Hepatocyte (in vitro differentiated cells): ENCODE measurements around the gene CRABP2. TPM values are rescaled to one million over a fixed set of nuclear protein-coding genes. Genes with fewer than 3 reads are reported as not detected.

Experiments
- DNase-seq: peaks from one replicate; pipeline ENCODE4 v3.0.0-alpha.2; 2016; ENCODE audit warnings: low spot score
- H2AFZ ChIP-seq: fragments of 200-600 bp; sonication (generic); 2 replicates; pipeline ENCODE4 v1.6.0; 2016; ENCODE audit warnings: antibody characterized with exemption, mild to moderate bottlenecking
- H3K27ac ChIP-seq: fragments of 200-600 bp; sonication (generic); 2 replicates; pipeline ENCODE4 v1.5.1; 2016; ENCODE audit warnings: mild to moderate bottlenecking
- H3K27me3 ChIP-seq: fragments of 200-600 bp; sonication (generic); 2 replicates; pipeline ENCODE4 v1.6.1; 2016
- H3K36me3 ChIP-seq: fragments of 200-600 bp; sonication (generic); replicated peaks from 2 replicates; pipeline ENCODE4 v1.5.1; 2016; ENCODE audit warnings: low read depth; ENCODE audit not compliant: insufficient read depth
- H3K4me1 ChIP-seq: fragments of 200-600 bp; sonication (generic); 2 replicates; pipeline ENCODE4 v1.5.1; 2016; ENCODE audit warnings: mild to moderate bottlenecking, moderate library complexity; ENCODE audit not compliant: insufficient read depth
- H3K4me2 ChIP-seq: fragments of 200-600 bp; sonication (generic); 2 replicates; pipeline ENCODE4 v1.6.0; 2016
- H3K4me3 ChIP-seq: fragments of 200-600 bp; sonication (generic); 2 replicates; pipeline ENCODE4 v1.5.1; 2016; ENCODE audit warnings: mild to moderate bottlenecking
- H3K79me2 ChIP-seq: fragments of 200-600 bp; sonication (generic); 2 replicates; pipeline ENCODE4 v1.6.0; 2017; ENCODE audit warnings: mild to moderate bottlenecking
- H3K9me2 ChIP-seq: fragments of 200-600 bp; sonication (generic); replicated peaks from 2 replicates; pipeline ENCODE4 v1.6.0; 2017; ENCODE audit warnings: mild to moderate bottlenecking; ENCODE audit not compliant: insufficient read depth
- H3K9me3 ChIP-seq: fragments of 200-600 bp; sonication (generic); 2 replicates; pipeline ENCODE4 v1.5.1; 2016; ENCODE audit warnings: low read depth, mild to moderate bottlenecking
- H4K20me1 ChIP-seq: fragments of 200-600 bp; sonication (generic); 2 replicates; pipeline ENCODE4 v1.6.0; 2016; ENCODE audit warnings: mild to moderate bottlenecking; ENCODE audit not compliant: insufficient read depth, poor library complexity, severe bottlenecking
- EZH2 ChIP-seq: fragments of 200-600 bp; sonication (generic); IDR thresholded peaks from 2 replicates; pipeline ENCODE4 v1.6.1; 2016; ENCODE audit warnings: antibody characterized with exemption, mild to moderate bottlenecking, borderline replicate concordance
- EZH2phosphoT487 ChIP-seq: fragments of 200-600 bp; sonication (generic); IDR thresholded peaks from one replicate; pipeline ENCODE4 v1.6.1; 2018; ENCODE audit warnings: antibody characterized with exemption, mild to moderate bottlenecking, low read depth, moderate library complexity; ENCODE audit not compliant: unreplicated experiment, severe bottlenecking
- whole genome bisulfite sequencing: methylation state at CpG from one replicate; pipeline ENCODE4 v1.1.6; 2016; ENCODE audit warnings: low lambda C conversion rate; ENCODE audit errors: missing lambda C conversion rate; 5-methylcytosine and 5-hydroxymethylcytosine counted together
- polyA plus RNA-seq: library from polyadenylated mRNA; unstranded; fragments of >200 nt; fragmentation: Nextera tagmentation; extraction: Ambion mirVana; gene quantifications from 2 replicates; pipeline ENCODE4 v1.2.1, GENCODE V29; 2016
- total RNA-seq: library from RNA; depleted of rRNA; stranded (reverse); fragments of >200 nt; gene quantifications from 2 replicates; pipeline ENCODE4 v1.2.3, GENCODE V29; 2014
- TF ChIP-seq, protein P1 (sequence below): fragments of 200-600 bp; sonication (generic); IDR thresholded peaks from 2 replicates; pipeline ENCODE4 v1.5.1; 2016; ENCODE audit warnings: antibody characterized with exemption, mild to moderate bottlenecking; ENCODE audit not compliant: poor library complexity

CRABP2 gene
- total and polyA plus RNA-seq, 2 experiments from 2014 or later: 93.5 to 171 TPM

DNA sequence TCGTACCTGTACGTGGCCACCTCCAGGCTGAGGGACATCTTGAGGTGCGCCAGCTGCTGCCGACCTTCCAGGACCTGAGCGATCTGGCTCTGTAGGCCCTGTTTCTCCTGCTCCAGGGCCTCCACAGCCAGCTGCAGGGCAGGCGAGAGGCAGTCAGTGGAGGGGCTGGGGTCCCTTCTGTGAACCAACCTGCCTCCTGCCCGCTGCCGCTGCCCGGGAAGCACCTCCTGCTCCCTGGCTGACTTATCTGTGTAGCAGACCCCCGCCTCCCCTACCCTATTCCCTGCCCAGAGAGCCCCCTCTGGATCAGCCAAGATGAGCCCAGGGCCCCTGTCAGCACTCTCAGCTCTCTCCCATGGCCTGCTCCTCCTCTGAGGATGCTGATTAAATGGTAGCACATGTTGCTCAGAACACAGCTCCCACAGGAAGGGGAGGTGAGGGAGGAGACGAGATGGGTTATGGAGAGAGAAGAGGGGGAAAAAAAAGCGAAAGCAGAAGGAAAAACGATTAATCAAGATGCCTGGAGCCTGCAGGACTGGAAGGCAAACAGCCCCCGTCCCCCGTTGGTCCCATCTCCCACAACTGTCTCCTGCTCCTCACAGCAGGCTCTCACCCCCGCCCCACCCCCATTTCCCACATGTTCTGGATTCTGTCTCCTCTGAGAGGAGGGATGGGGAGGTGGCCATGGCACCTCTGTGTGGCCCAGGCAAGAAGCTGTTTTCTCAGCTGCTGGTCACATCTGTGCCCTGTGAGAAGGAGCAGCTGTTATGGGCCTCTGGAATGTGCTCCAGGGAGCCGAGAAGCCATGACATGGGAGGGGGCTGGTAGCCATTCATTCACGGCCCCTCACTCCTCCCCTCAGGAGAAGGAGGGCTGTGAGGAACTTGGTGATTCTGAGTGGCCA lies 29.9 kb downstream of the CRABP2 start:
- Histone ChIP-seq H3K4me1 (peaks cover 26% of the 10 kb centered on the region), H3K4me2 (peak overlapping the region; percentile 91), H3K27ac (no peak overlapping the region), H4K20me1 (no peaks in the 10 kb centered on the region), H3K36me3 (no peaks in the 10 kb centered on the region), H3K9me2 (no peaks in the 10 kb centered on the region), H3K4me3 (no peak overlapping the region), H3K9me3 (no peaks in the 10 kb centered on the region), H2AFZ (no peak overlapping the region), H3K79me2 (no peaks in the 10 kb centered on the region), H3K27me3 (peaks cover 29% of the 10 kb centered on the region)
- TF ChIP-seq, protein P1, sequence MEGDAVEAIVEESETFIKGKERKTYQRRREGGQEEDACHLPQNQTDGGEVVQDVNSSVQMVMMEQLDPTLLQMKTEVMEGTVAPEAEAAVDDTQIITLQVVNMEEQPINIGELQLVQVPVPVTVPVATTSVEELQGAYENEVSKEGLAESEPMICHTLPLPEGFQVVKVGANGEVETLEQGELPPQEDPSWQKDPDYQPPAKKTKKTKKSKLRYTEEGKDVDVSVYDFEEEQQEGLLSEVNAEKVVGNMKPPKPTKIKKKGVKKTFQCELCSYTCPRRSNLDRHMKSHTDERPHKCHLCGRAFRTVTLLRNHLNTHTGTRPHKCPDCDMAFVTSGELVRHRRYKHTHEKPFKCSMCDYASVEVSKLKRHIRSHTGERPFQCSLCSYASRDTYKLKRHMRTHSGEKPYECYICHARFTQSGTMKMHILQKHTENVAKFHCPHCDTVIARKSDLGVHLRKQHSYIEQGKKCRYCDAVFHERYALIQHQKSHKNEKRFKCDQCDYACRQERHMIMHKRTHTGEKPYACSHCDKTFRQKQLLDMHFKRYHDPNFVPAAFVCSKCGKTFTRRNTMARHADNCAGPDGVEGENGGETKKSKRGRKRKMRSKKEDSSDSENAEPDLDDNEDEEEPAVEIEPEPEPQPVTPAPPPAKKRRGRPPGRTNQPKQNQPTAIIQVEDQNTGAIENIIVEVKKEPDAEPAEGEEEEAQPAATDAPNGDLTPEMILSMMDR: no peak
- TF ChIP-seq EZH2phosphoT487: no peak
- no peak for TF ChIP-seq EZH2
- WGBS: 57% methylated on average over 13 of the region's 18 CpGs
- no peak for DNase-seq

DNA sequence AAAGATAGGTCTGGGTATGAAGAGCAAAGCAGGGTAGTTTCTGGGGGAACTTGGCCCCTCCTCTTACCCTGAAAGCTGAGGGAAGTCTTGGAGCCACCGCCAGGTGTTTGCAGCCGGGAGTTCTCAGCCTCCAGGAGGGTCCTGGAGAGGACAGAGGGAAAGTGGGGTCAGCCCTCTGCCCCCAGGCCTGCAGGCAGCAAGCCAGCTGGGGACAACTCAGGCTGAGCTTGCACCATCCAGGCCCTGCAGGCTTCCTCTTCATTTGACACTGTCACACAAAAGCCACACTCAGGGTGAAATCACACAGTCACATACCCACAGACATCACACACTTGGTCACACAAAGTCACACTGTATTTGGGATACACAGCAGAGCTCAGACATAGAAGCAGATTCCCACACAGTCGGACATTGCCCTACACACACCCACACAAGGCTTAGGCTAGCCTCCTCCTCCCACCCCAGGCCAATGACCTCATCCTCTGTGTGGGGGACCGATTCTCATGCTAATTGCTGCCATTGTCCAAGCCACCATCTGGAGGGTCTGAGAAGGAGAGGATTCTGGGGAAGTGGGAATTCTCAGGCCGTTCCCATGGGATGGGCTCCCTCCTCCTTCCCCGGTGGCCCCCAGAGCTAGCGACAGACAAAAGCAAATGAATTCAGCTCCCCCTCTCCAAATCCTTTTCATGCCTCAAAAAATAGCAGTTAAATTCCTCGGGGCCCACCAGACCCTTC lies 31.8 kb downstream of the CRABP2 start:
- Histone ChIP-seq H3K9me2 (no peaks in the 10 kb centered on the region), H3K36me3 (no peaks in the 10 kb centered on the region), H3K27me3 (peaks cover 18% of the 10 kb centered on the region), H3K9me3 (no peaks in the 10 kb centered on the region), H4K20me1 (no peaks in the 10 kb centered on the region), H3K4me2 (no peak overlapping the region), H3K27ac (no peak overlapping the region), H2AFZ (no peak overlapping the region), H3K4me1 (peaks cover 33% of the 10 kb centered on the region), H3K79me2 (no peaks in the 10 kb centered on the region), H3K4me3 (no peak overlapping the region)
- peak; percentile 66 for DNase-seq
- TF ChIP-seq, protein P1: no peak
- TF ChIP-seq EZH2phosphoT487 (no peak), EZH2 (no peak)
- 59% methylated on average over 8 of the region's 8 CpGs for WGBS

DNA sequence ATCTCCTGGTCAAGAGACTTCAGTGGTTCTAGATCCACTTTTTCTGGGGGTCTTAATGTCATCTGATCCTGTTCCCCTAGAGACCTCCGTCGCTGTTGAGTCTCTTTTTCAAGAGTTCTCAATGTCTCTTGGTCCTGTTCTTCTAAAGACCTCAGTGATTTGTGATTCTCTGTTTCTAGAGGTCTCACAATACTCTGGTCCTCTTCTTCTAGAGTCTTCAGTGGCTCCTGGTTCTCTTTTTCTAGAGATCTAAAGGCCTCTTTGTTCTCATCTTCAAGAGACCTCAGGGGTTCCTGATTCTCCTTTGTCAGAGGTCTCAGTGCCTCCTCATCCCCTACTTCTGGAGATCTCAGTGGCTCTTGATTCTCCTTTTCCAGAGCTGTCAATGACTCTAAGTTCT lies 33.6 kb downstream of the CRABP2 start:
- no peaks in the 10 kb centered on the region for H3K79me2 ChIP-seq
- H3K36me3 ChIP-seq: no peaks in the 10 kb centered on the region
- peaks cover 41% of the 10 kb centered on the region for H3K4me1 ChIP-seq
- H3K9me2 ChIP-seq: no peaks in the 10 kb centered on the region
- H3K27ac ChIP-seq: no peak overlapping the region
- H3K4me3 ChIP-seq: no peak overlapping the region
- TF ChIP-seq EZH2: no peak
- TF ChIP-seq, protein P1: no peak
- TF ChIP-seq EZH2phosphoT487: no peak
- 100% methylated on average over 2 of the region's 2 CpGs for WGBS
- no peaks in the 10 kb centered on the region for H3K9me3 ChIP-seq
- no peak for DNase-seq
- no peak overlapping the region for H3K4me2 ChIP-seq
- no peaks in the 10 kb centered on the region for H4K20me1 ChIP-seq
- peaks cover 10% of the 10 kb centered on the region for H3K27me3 ChIP-seq
- H2AFZ ChIP-seq: no peak overlapping the region
